Panc1 (cell line): ENCODE measurements around the gene PIAS3. TPM values are rescaled to one million over a fixed set of nuclear protein-coding genes. Genes with fewer than 3 reads are reported as not detected.
"Not testable (repeated sequence)": the region's sequence is repeated elsewhere in the genome, so short reads cannot be mapped to it uniquely, and the experiment has no call there.

Source experiments
- ATAC-seq: fragments of 200-7000 bp; cut with Tn5 transposase; 2 replicates; pipeline ENCODE4 v1.9.1; 2020; ENCODE audit warnings: mild to moderate bottlenecking, moderate library complexity
- BruUV-seq: library from RNA; stranded (reverse); fragments of 400-500 nt; replicated peaks from 2 replicates; lab custom pipeline; 2021; lab: Mats Ljungman, UMichigan
- CTCF ChIA-PET: fragments of 300-600 bp; sonication (Branson Sonifier 250); formaldehyde crosslinking; loops from one replicate; lab custom pipeline; 2022; ENCODE audit warnings: antibody characterized with exemption; lab: Charles Lee
- POLR2A ChIA-PET: fragments of 300-600 bp; sonication (Branson Sonifier 250); formaldehyde crosslinking; loops from one replicate; lab custom pipeline; 2022; ENCODE audit warnings: antibody characterized with exemption; lab: Charles Lee
- DNase-seq: peaks from one replicate; pipeline ENCODE4 v3.0.0-alpha.2; 2010; ENCODE audit warnings: low read depth, low spot score
- H3K27ac ChIP-seq: 2 replicates; pipeline ENCODE4 v1.5.1; 2011; ENCODE audit warnings: mild to moderate bottlenecking, low read length, inconsistent platforms
- H3K27me3 ChIP-seq: fragments of 200-500 bp; sonication (Bioruptor generic); 2 replicates; pipeline ENCODE4 v1.6.0; 2014; ENCODE audit warnings: low read length, inconsistent platforms; ENCODE audit not compliant: control insufficient read depth, insufficient read depth
- H3K36me3 ChIP-seq: fragments of 200-500 bp; sonication (Bioruptor generic); 2 replicates; pipeline ENCODE4 v1.5.1; 2014; ENCODE audit warnings: inconsistent platforms, mild to moderate bottlenecking, low read length, moderate library complexity; ENCODE audit not compliant: control insufficient read depth, insufficient read depth
- H3K4me1 ChIP-seq: 2 replicates; pipeline ENCODE4 v1.5.1; 2011; ENCODE audit warnings: inconsistent platforms, mild to moderate bottlenecking, low read length, moderate library complexity; ENCODE audit not compliant: control insufficient read depth, insufficient read depth
- H3K4me3 ChIP-seq, 2 experiments: 2 replicates each; pipeline ENCODE4 v1.5.1; 2011 to 2012; ENCODE audit warnings: low read depth in 2 of 2, low read length in 2 of 2, mild to moderate bottlenecking in 2 of 2, inconsistent platforms in 1 of 2, moderate library complexity in 1 of 2
- H3K9me3 ChIP-seq: fragments of 200-500 bp; sonication (Bioruptor generic); 2 replicates; pipeline ENCODE4 v1.5.1; 2014; ENCODE audit warnings: low read depth, mild to moderate bottlenecking, inconsistent platforms, low read length, moderate library complexity; ENCODE audit not compliant: control insufficient read depth, insufficient read depth
- POLR2AphosphoS5 ChIP-seq: IDR thresholded peaks from 2 replicates; pipeline ENCODE4 v1.6.1; 2012; ENCODE audit warnings: mild to moderate bottlenecking, low read depth, low read length, moderate library complexity
- SIN3A ChIP-seq: IDR thresholded peaks from 2 replicates; pipeline ENCODE4 v1.6.1; 2012; ENCODE audit warnings: low read depth, mild to moderate bottlenecking, low read length, moderate library complexity, borderline replicate concordance; ENCODE audit not compliant: insufficient read depth
- TCF7L2 ChIP-seq: IDR thresholded peaks from 2 replicates; pipeline ENCODE4 v1.6.1; 2011; ENCODE audit warnings: mild to moderate bottlenecking, low read depth, low read length, inconsistent platforms
- in situ Hi-C: cut with HindIII; loops from 2 replicates; pipeline ENCODE4 v1.10.0; 2016; ENCODE audit warnings: low sequenced_read_pairs, low pct_unique_long_range_greater_than_20kb
- intact Hi-C: fragments of 100-400 bp; cut with micrococcal nuclease; formaldehyde crosslinking; loops from one replicate; pipeline ENCODE4 v1.10.0; 2022; ENCODE audit not compliant: unreplicated experiment
- total RNA-seq: library from RNA; stranded (reverse); gene quantifications from one replicate; pipeline ENCODE4 v1.2.1, GENCODE V29; 2021; ENCODE audit not compliant: unreplicated experiment
- TF ChIP-seq, protein P1 (sequence below), 2 experiments: IDR thresholded peaks; 2 replicates each; pipeline ENCODE4 v1.6.1; 2011 to 2012; ENCODE audit warnings: low read depth in 2 of 2, control low read depth in 1 of 2, low read length in 1 of 2, mild to moderate bottlenecking in 1 of 2, moderate library complexity in 1 of 2; ENCODE audit not compliant: insufficient read depth in 1 of 2
- TF ChIP-seq, protein P2 (sequence below): fragments of 450-650 bp; IDR thresholded peaks from 2 replicates; pipeline ENCODE4 v1.5.1; 2017; ENCODE audit warnings: mild to moderate bottlenecking

The PIAS3 gene
- total RNA-seq, 1 experiment from 2014 or later = 68.1 TPM

DNA sequence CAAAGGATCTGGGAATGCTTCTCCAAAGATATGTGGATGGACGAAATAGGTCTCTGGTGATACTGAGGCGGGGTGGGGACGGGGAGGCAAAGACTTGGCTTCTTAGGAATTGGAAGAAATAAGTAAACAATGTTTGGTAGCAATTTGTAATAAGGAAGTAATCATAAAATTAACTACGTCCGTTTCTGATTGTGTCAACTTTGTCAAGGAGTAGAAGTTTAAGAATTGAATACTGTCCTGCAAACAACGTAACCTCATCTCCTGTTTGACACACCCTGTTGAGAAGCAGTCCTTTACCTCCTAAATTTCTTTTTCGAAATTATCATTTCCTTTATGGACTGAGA is 34.4 kb downstream of the PIAS3 start:
- in situ Hi-C loops (no loop called here), intact Hi-C loops (no loop called here)
- ATAC-seq = no peak
- H3K4me3 ChIP-seq = peak overlapping the region; percentile 95 to 99
- peak overlapping the region; percentile 99 for H3K27ac ChIP-seq
- peaks cover 19% of the 10 kb centered on the region for H3K36me3 ChIP-seq
- BruUV-seq = TSS peak; percentile 78
- no peaks in the 10 kb centered on the region for H3K27me3 ChIP-seq
- peaks cover 11% of the 10 kb centered on the region; the same call in 1 of the 2 replicates for H3K4me1 ChIP-seq
- CTCF ChIA-PET = interaction anchor here (0.6 kb wide), 1 partner anchor 33 kb away, joined by 3 read pairs; no protein-coding TSS in a partner anchor
- POLR2A ChIA-PET = interaction anchor here (0.6 kb wide), 1 partner anchor 166 kb away, joined by 5 read pairs; no protein-coding TSS in a partner anchor
- no peak for DNase-seq
- H3K9me3 ChIP-seq = no peaks in the 10 kb centered on the region
- TF ChIP-seq SIN3A = no peak
- TF ChIP-seq, protein P1, sequence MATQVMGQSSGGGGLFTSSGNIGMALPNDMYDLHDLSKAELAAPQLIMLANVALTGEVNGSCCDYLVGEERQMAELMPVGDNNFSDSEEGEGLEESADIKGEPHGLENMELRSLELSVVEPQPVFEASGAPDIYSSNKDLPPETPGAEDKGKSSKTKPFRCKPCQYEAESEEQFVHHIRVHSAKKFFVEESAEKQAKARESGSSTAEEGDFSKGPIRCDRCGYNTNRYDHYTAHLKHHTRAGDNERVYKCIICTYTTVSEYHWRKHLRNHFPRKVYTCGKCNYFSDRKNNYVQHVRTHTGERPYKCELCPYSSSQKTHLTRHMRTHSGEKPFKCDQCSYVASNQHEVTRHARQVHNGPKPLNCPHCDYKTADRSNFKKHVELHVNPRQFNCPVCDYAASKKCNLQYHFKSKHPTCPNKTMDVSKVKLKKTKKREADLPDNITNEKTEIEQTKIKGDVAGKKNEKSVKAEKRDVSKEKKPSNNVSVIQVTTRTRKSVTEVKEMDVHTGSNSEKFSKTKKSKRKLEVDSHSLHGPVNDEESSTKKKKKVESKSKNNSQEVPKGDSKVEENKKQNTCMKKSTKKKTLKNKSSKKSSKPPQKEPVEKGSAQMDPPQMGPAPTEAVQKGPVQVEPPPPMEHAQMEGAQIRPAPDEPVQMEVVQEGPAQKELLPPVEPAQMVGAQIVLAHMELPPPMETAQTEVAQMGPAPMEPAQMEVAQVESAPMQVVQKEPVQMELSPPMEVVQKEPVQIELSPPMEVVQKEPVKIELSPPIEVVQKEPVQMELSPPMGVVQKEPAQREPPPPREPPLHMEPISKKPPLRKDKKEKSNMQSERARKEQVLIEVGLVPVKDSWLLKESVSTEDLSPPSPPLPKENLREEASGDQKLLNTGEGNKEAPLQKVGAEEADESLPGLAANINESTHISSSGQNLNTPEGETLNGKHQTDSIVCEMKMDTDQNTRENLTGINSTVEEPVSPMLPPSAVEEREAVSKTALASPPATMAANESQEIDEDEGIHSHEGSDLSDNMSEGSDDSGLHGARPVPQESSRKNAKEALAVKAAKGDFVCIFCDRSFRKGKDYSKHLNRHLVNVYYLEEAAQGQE (IDR thresholded peaks at IDR 0.05; ENCODE audit: insufficient read depth in 1 of 2, low read depth in 2 of 2, low read length in 1 of 2) = no peak
- TF ChIP-seq TCF7L2 = no peak
- TF ChIP-seq, protein P2, sequence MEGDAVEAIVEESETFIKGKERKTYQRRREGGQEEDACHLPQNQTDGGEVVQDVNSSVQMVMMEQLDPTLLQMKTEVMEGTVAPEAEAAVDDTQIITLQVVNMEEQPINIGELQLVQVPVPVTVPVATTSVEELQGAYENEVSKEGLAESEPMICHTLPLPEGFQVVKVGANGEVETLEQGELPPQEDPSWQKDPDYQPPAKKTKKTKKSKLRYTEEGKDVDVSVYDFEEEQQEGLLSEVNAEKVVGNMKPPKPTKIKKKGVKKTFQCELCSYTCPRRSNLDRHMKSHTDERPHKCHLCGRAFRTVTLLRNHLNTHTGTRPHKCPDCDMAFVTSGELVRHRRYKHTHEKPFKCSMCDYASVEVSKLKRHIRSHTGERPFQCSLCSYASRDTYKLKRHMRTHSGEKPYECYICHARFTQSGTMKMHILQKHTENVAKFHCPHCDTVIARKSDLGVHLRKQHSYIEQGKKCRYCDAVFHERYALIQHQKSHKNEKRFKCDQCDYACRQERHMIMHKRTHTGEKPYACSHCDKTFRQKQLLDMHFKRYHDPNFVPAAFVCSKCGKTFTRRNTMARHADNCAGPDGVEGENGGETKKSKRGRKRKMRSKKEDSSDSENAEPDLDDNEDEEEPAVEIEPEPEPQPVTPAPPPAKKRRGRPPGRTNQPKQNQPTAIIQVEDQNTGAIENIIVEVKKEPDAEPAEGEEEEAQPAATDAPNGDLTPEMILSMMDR = no peak
- TF ChIP-seq POLR2AphosphoS5 = no peak

DNA sequence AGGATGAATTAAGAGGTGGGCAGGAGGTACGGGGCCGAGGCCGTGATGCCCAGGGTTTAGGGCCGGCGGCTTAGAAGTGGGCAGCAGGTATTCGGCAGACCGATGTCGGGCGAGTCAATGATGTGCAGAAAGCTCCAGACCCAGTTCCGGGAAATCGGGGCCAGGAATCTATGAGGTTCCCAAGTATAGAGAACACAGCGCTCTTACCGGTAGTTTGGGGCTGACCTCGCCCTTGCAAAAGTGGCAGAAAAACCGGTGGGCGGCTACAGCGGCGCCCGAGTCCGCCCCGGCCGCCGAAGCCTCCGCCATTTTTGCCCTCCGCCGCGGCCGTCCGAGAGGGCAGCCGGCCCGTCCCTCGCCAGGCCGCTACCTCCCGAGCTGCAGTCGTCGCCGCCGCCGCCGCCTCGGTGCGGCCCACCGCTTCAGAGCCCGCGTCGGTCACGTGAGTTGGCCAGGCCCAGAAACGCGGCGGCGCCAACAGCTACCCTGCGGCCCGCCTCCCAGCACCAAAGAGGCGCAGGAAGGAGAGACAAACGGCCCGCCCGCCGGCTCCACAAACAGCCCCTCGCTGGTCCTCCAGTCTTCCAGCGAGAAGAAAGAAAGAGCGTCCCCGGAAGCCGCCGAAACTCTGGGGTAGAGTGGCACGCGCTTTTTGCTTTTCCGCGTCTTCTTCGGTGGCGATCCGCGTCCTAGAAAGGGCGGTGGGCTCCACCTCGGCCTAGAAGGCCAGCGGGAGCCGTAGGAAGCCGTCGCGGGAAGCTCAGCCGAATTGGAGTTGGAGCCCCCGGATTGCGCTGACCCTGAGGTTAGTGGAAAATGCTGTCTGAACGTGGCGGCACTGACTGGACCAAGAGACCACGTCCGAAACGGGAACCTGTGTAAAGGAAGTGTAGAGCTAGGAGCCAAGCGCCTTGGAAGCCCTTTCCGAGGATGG is 35.0 kb downstream of the PIAS3 start, which contains the start of the genes POLR3C and RNF115:
TSS of gene POLR3C (plus strand) at position 636 of the 934 bp plus-strand sequence. CDS start 1,577 bp downstream, outside the sequence.
TSS of gene RNF115 (minus strand) at position 531 of the 934 bp plus-strand sequence. CDS start at position 309, 222 bp downstream.
- in situ Hi-C loops (no loop called here), intact Hi-C loops (no loop called here)
- ChIA-PET POLR2A (interaction anchor here (0.6 to 0.7 kb wide), 4 partner anchors 17 to 166 kb away, joined by 3 to 5 read pairs (median 3); partner anchors contain the start of gene PIAS3), CTCF (interaction anchor here (0.9 kb wide), 1 partner anchor 95 kb away, joined by 3 read pairs; the partner anchor contains the start of gene PEX11B)
- Histone ChIP-seq H3K27me3 (no peaks in the 10 kb centered on the region), H3K4me3 (peak within 1 kb of the TSS; percentile 95 to 99), H3K9me3 (no peaks in the 10 kb centered on the region), H3K36me3 (peaks cover 13% of the 10 kb centered on the region), H3K4me1 (peaks cover 11% of the 10 kb centered on the region; the same call in 1 of the 2 replicates), H3K27ac (peak within 1 kb of the TSS; percentile 99)
- TF ChIP-seq POLR2AphosphoS5 (peak; percentile 79; the same call in 1 of the 2 replicates), SIN3A (no peak; the same call in 1 of the 2 replicates), TCF7L2 (peak; percentile 76)
- TF ChIP-seq, protein P2 = no peak
- TF ChIP-seq, protein P1 (IDR thresholded peaks at IDR 0.05; ENCODE audit: insufficient read depth in 1 of 2, low read depth in 2 of 2, low read length in 1 of 2) = no peak
- DNase-seq (no peak), ATAC-seq (peak; percentile 97)
- BruUV-seq = TSS peak; percentile 66

DNA sequence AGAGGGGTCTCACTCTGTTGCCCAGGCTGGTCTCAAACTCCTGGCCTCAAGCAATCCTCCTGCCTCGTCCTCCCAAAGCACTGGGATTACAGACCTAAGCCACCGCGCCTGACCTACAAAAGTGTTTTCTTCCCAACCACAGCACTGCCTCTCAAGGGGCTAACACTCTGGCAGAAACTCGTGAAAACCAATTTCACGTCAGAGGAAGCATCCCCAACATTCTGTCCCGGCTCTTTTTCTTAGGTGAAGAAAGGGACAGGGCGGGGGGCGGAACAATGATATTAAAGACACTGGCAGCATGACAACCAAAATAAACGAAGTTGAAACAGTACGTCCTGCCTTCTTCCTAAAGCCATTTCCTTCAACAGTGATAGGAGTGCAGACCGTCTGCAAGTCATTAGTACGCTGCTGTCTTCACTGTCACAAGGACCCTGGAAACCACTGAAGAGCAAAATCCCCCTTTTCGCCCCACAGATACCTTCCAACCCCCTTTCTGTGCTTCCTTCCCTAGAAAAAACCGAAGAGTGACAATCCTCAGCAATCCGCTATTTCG is 36.0 kb downstream of the PIAS3 start:
- CTCF ChIA-PET, BruUV-seq: not testable (repeated sequence)
- peaks cover 11% of the 10 kb centered on the region; the same call in 1 of the 2 replicates for H3K4me1 ChIP-seq

More for the DNA sequence above, 36.0 kb downstream of the PIAS3 start:
- intact Hi-C loops, H3K36me3 ChIP-seq, H3K9me3 ChIP-seq, DNase-seq, in situ Hi-C loops, H3K27me3 ChIP-seq, ATAC-seq, H3K27ac ChIP-seq, POLR2A ChIA-PET: not testable (repeated sequence)
- H3K4me3 ChIP-seq = peak overlapping the region; percentile 17 to 37
